Pancreas (tissue), 10 donors: Measurements from ENCODE around the gene AP2A1. TPM values are rescaled to one million over a fixed set of nuclear protein-coding genes. Genes with fewer than 3 reads are reported as not detected.

Experiments used
- ATAC-seq, 4 donors: fragments of 200-7000 bp; cut with Tn5 transposase; one replicate each; pipeline versions ENCODE4 v1.8.0 to v1.9.1; 2020; ENCODE audit warnings: mild to moderate bottlenecking in 4 of 4, moderate library complexity in 4 of 4
- DNase-seq, 6 donors: peaks; one replicate each; pipeline ENCODE4 v3.0.0-alpha.2; 2020
- FAIRE-seq: peaks from 2 replicates; lab custom pipeline; 2012; peaks lifted over from hg19 to GRCh38; lab: Jason Lieb, UNC
- H3K27ac ChIP-seq, 4 donors: fragments of 200-600 bp; sonication (generic); 1 replicate in 3 of 4; 2 replicates in 1 of 4; pipeline versions ENCODE4 v1.5.0 to v1.8.0; 2020
- H3K27me3 ChIP-seq, 4 donors: fragments of 200-600 bp; one replicate each; pipeline ENCODE4 v1.8.0; 2021
- H3K36me3 ChIP-seq, 3 donors: fragments of 200-600 bp; sonication (generic) in 1 of 3; one replicate each; pipeline versions ENCODE4 v1.5.0 to v1.8.0; 2020 to 2021
- H3K4me1 ChIP-seq, 3 donors: fragments of 200-600 bp; one replicate each; pipeline ENCODE4 v1.8.0; 2021
- H3K4me3 ChIP-seq, 4 donors: fragments of 200-600 bp; sonication (generic) in 2 of 4; one replicate each; pipeline versions ENCODE4 v1.5.0 to v1.8.0; 2020 to 2021
- H3K9me3 ChIP-seq, 4 donors: fragments of 200-600 bp; one replicate each; pipeline ENCODE4 v1.8.0; 2021
- CTCF ChIP-seq, 4 donors: fragments of 200-600 bp; sonication (generic) in 3 of 4; IDR thresholded peaks; one replicate each; pipeline versions ENCODE4 v1.5.0 to v1.8.0; 2021; ENCODE audit warnings: antibody characterized with exemption in 4 of 4
- WGBS, 2 donors: extraction: QIAGEN DNeasy Blood & Tissue Kit; methylation state at CpG; one replicate each; pipeline ENCODE4 v1.1.7; 2013; 5-methylcytosine and 5-hydroxymethylcytosine counted together
- intact Hi-C, 3 donors: fragments of 100-400 bp; cut with DNase I; formaldehyde crosslinking; loops; one replicate each; pipeline versions ENCODE4 v1.11.1 to v1.14.2; 2022
- polyA plus RNA-seq, 2 donors: library from polyadenylated mRNA; stranded (reverse); fragments of 200-250 nt; gene quantifications; one replicate each; pipeline ENCODE4 v1.2.3, GENCODE V29; 2013
- total RNA-seq, 6 donors: library from RNA; stranded (reverse); fragmentation: NEBNext Ultra II Directional in 4 of 6; extraction: Animal tissue kit (Norgen Biotek cat#: 25700) in 4 of 6; gene quantifications; one replicate each; pipeline versions ENCODE4 v1.2.1 to v1.2.4, GENCODE V29; 2021 to 2023
- donor health status: healthy with polysubstance abuse.
- donor health status: DM: no; HTN: no; CAD: no; lungs with moderate emphysema.
- donor health status: DM: no; HTN: no; CAD: no.
- donor health status: control.
- donor health status: control.
- donor health status: Bipolar disorder and iron deficiency.
- donor health status: DM: yes; HTN: yes; CAD: no.
- donor health status: DM: no; HTN: no; CAD: no.
- donor health status: DM: no; HTN: no; CAD: no.
- donor health status: DM: yes; HTN: yes; CAD: no.

AP2A1 gene
- total and polyA plus RNA-seq, 8 donors, result 27.1 to 42.8 (median 33.3) TPM

- TF ChIP-seq CTCF (IDR thresholded peaks at IDR 0.05), result no peak
- peak; percentile 90 to 98 (median 96) for DNase-seq
- peak within 1 kb of the TSS; percentile 54 to 73 (median 67) for H3K4me3 ChIP-seq
- 1% methylated on average over 45 of the region's 45 CpGs for WGBS, 2 donors
- H3K4me1 ChIP-seq, result peaks cover 8 to 17% (median 10%) of the 10 kb centered on the region in 3 donors
- H3K36me3 ChIP-seq, result no peaks in the 10 kb centered on the region
- intact Hi-C loops, result no loop called here
- peak; percentile 97 for FAIRE-seq
- peak; percentile 59 to 74 (median 66) for ATAC-seq
- H3K27me3 ChIP-seq, result no peaks in the 10 kb centered on the region
- H3K27ac ChIP-seq, result peak within 1 kb of the TSS; percentile 67 to 87 (median 79)
- H3K9me3 ChIP-seq, result no peaks in the 10 kb centered on the region
Observed at GRCh38 chr19:49812997-49813861, 46.4 kb downstream of the AP2A1 start, which contains the start of gene FUZ. FUZ (minus strand) TSS chr19:49813292; CDS start chr19:49813106, 186 bp downstream.

- no peak for FAIRE-seq
Observed at GRCh38 chr19:49814010-49814409, 47.2 kb downstream of the AP2A1 start.

GRCh38 chr19:49816590-49816989 is 49.8 kb downstream of the AP2A1 start:
- ATAC-seq (no peak), DNase-seq (no peak), FAIRE-seq (no peak)
- H3K9me3 ChIP-seq, result no peaks in the 10 kb centered on the region
- H3K27me3 ChIP-seq, result no peaks in the 10 kb centered on the region
- no peak for TF ChIP-seq CTCF (IDR thresholded peaks at IDR 0.05)
- intact Hi-C loops, result no loop called here
- no peaks in the 10 kb centered on the region for H3K36me3 ChIP-seq
- H3K27ac ChIP-seq, result peak overlapping the region; percentile 95 to 99 (median 96)
- peaks cover 25 to 30% (median 26%) of the 10 kb centered on the region in 3 donors for H3K4me1 ChIP-seq
- H3K4me3 ChIP-seq, result peak overlapping the region in 1 of 4 donors; percentile 65
- WGBS, 2 donors, result 51 to 67% methylated on average over 14 of the region's 14 CpGs

More at GRCh38 chr19:49814010-49814409, 47.2 kb downstream of the AP2A1 start:
- H3K4me3 ChIP-seq, result peak overlapping the region in 2 of 4 donors; percentile 69 to 73
- intact Hi-C loops, result no loop called here
- no peak for TF ChIP-seq CTCF (IDR thresholded peaks at IDR 0.05)
- H3K36me3 ChIP-seq, result no peaks in the 10 kb centered on the region
- ATAC-seq (no peak), DNase-seq (no peak)
- H3K9me3 ChIP-seq, result no peaks in the 10 kb centered on the region
- H3K4me1 ChIP-seq, result peaks cover 9 to 20% (median 13%) of the 10 kb centered on the region in 3 donors
- 81 to 83% methylated on average over 1 of the region's 1 CpG for WGBS, 2 donors
- peak overlapping the region; percentile 67 to 87 (median 79) for H3K27ac ChIP-seq
- H3K27me3 ChIP-seq, result no peaks in the 10 kb centered on the region

- intact Hi-C loops, result no loop called here
- FAIRE-seq, result no peak
- Histone ChIP-seq H3K9me3 (no peaks in the 10 kb centered on the region), H3K27me3 (no peaks in the 10 kb centered on the region), H3K27ac (peak within 1 kb of the TSS; percentile 95 to 99 (median 96)), H3K4me3 (peak within 1 kb of the TSS; percentile 55 to 91 (median 63)), H3K36me3 (no peaks in the 10 kb centered on the region), H3K4me1 (peaks cover 25 to 30% (median 26%) of the 10 kb centered on the region in 3 donors)
- 0 to 1% methylated on average over 37 to 57 of the region's 57 CpGs for WGBS, 2 donors
- peak; percentile 80 to 93 (median 90) for DNase-seq
- ATAC-seq, result peak; percentile 72 to 83 (median 76)
- TF ChIP-seq CTCF (IDR thresholded peaks at IDR 0.05), result peak in 3 of 4 donors; percentile 25 to 47 (median 29)
Observed at GRCh38 chr19:49817964-49818648, 51.3 kb downstream of the AP2A1 start, which contains the start of gene MED25. MED25 (plus strand) TSS chr19:49818289; CDS start chr19:49818342, 53 bp downstream.
